ENCODE data around the gene FAM20B.
A peak's percentile ranks its signal among the peaks of the same experiment; 100 is the strongest.
"Not testable (repeated sequence)": the region's sequence is repeated elsewhere in the genome, so short reads cannot be mapped to it uniquely, and the experiment has no call there.

The FAM20B gene

GRCh38 chr1:179023946-179024650 lies 1.6 kb upstream of the FAM20B start:
- DNase-seq (ENCODE audit: low spot score) = no peak

- DNase-seq (ENCODE audit: low spot score) = peak; percentile 78
These were observed 500 bp downstream of the FAM20B start for GRCh38 chr1:179025975-179026812.

GRCh38 chr1:179026813-179027669 lies 1.3 kb downstream of the FAM20B start:
- no peak for DNase-seq (ENCODE audit: low spot score)

GRCh38 chr1:179029321-179029759 lies 3.6 kb downstream of the FAM20B start:
- DNase-seq (ENCODE audit: low spot score) = no peak

GRCh38 chr1:179030130-179030529 lies 4.4 kb downstream of the FAM20B start:
- no peak for DNase-seq (ENCODE audit: low spot score)

GRCh38 chr1:179030683-179031082 lies 5.0 kb downstream of the FAM20B start:
- DNase-seq (ENCODE audit: low spot score) = no peak

GRCh38 chr1:179031284-179031683 lies 5.6 kb downstream of the FAM20B start:
- DNase-seq (ENCODE audit: low spot score) = no peak

- DNase-seq (ENCODE audit: low spot score) = peak; percentile 69
These were observed 6.3 kb downstream of the FAM20B start for GRCh38 chr1:179031855-179032513.

- peak; percentile 50 for DNase-seq (ENCODE audit: low spot score)
These were observed 9.0 kb downstream of the FAM20B start for GRCh38 chr1:179034720-179035119.

- peak; percentile 64 for DNase-seq (ENCODE audit: low spot score)
These were observed 11.3 kb downstream of the FAM20B start for GRCh38 chr1:179036844-179037465.

GRCh38 chr1:179038528-179039281 lies 13.0 kb downstream of the FAM20B start:
- DNase-seq (ENCODE audit: low spot score) = no peak

GRCh38 chr1:179039502-179040174 lies 13.9 kb downstream of the FAM20B start:
- not testable (repeated sequence) for DNase-seq (ENCODE audit: low spot score)

- DNase-seq (ENCODE audit: low spot score) = not testable (repeated sequence)
These were observed 14.5 kb downstream of the FAM20B start for GRCh38 chr1:179040175-179040551.

- DNase-seq (ENCODE audit: low spot score) = no peak
These were observed 16.4 kb downstream of the FAM20B start for GRCh38 chr1:179042087-179042486.

GRCh38 chr1:179042700-179043099 lies 17.0 kb downstream of the FAM20B start:
- no peak for DNase-seq (ENCODE audit: low spot score)

- DNase-seq (ENCODE audit: low spot score) = no peak
These were observed 17.6 kb downstream of the FAM20B start for GRCh38 chr1:179043266-179043665.

- DNase-seq (ENCODE audit: low spot score) = no peak
These were observed 18.2 kb downstream of the FAM20B start for GRCh38 chr1:179043907-179044306.

GRCh38 chr1:179046808-179047635 lies 21.3 kb downstream of the FAM20B start:
- no peak for DNase-seq (ENCODE audit: low spot score)

GRCh38 chr1:179047636-179047997 lies 21.9 kb downstream of the FAM20B start:
- no peak for DNase-seq (ENCODE audit: low spot score)

All from kidney tubule cell (primary cell).